ENCODE results near the gene ABHD17B.

- TF ChIP-seq, protein P1, sequence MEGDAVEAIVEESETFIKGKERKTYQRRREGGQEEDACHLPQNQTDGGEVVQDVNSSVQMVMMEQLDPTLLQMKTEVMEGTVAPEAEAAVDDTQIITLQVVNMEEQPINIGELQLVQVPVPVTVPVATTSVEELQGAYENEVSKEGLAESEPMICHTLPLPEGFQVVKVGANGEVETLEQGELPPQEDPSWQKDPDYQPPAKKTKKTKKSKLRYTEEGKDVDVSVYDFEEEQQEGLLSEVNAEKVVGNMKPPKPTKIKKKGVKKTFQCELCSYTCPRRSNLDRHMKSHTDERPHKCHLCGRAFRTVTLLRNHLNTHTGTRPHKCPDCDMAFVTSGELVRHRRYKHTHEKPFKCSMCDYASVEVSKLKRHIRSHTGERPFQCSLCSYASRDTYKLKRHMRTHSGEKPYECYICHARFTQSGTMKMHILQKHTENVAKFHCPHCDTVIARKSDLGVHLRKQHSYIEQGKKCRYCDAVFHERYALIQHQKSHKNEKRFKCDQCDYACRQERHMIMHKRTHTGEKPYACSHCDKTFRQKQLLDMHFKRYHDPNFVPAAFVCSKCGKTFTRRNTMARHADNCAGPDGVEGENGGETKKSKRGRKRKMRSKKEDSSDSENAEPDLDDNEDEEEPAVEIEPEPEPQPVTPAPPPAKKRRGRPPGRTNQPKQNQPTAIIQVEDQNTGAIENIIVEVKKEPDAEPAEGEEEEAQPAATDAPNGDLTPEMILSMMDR (IDR thresholded peaks at IDR 0.05): no peak
- no peak for TF ChIP-seq POLR2A (IDR thresholded peaks at IDR 0.05)
Observed at GRCh38 chr9:71858102-71858798, 52.7 kb downstream of the ABHD17B start.
